GM18520 (cell line): ENCODE data around the gene ZNF585A.

Experiments
- ATAC-seq: cut with Tn5 transposase; IDR thresholded peaks from one replicate; pipeline ENCODE4 v1.9.1; 2021; ENCODE audit not compliant: unreplicated experiment

The ZNF585A gene

DNA sequence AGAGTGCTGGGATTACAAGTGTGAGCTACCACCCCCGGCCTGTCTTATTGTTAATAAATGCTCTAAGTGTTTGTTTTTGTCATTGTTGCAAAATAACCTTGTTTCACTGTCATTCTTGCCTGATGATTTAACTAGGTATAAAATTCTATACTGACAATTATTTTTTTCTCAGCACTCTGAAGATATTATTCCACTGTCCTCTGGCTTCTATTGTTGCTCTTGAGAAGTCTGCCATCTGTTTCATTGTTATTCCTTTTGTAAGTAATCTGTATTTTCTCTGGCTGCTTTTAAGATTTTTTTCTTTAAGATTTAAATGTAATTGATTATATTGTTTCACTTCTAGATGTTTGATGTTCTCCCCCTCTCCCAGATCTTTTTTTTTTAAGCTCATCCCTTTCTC, 76.6 kb downstream of the ZNF585A start:
- no peak for ATAC-seq
